ENCODE data around the gene RRP1B.
A peak's percentile ranks its signal among the peaks of the same experiment; 100 is the strongest.
"Not testable (repeated sequence)": the region's sequence is repeated elsewhere in the genome, so short reads cannot be mapped to it uniquely, and the experiment has no call there.

RRP1B gene

DNA sequence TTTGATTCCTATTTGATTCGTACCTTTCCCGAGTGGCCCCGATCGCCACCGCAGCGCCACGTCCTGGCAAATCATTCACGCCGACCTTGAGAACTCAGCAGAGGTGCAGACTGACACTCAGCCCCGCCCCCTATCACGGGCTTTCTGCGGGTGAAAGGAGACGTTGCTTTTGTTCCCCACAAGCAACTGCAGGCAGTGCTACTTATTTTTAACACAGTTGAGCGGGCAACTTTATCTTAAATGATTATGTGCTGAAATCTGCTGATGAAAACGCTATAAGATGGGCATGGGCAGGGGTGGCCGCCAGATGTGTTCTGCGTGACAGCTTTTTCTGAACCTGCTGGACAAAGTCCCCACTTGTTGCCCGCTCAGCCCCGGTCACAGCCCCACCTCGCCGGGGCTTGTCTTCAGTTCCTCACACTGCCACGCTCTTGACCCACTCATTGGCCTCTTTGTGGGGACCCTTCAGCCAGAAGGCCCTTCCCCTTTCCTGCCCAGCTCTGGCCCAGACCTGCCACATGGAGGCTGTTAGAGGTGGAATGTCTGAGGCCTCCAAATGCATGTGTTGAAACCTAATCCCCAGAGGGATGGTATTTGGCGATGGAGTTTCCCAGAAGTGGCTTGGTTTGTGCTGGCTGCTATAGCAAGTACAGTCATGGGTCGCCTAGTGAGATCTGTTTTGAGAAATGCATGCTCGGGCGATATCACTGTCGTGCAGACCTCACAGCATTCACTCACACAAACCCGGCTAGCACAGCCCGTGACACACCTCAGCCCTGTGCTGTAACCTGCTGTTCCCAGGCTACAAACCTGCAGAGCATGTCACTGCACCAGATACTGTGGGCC, 43.9 kb downstream of the RRP1B start:
- DNase-seq = no peak

DNA sequence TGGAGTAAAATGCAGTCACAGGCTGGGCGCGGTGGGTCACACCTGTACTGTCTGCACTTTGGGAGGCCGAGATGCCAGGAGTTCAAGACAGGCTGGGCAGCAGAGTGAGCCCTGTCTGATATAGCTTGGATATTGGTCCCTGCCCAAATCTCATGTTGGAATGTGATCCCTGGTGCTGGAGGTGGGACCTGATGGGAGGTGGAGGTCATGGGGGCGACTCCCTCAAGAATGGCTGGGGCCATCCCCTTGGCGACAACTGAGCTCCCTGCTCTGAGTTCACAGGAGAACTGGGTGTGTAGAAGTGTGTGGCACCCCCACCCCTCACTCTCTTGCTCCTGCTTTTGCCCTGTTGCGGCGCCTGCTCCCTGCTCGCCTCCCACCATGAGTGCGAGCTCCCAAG, 48.1 kb downstream of the RRP1B start:
- DNase-seq = no peak

DNA sequence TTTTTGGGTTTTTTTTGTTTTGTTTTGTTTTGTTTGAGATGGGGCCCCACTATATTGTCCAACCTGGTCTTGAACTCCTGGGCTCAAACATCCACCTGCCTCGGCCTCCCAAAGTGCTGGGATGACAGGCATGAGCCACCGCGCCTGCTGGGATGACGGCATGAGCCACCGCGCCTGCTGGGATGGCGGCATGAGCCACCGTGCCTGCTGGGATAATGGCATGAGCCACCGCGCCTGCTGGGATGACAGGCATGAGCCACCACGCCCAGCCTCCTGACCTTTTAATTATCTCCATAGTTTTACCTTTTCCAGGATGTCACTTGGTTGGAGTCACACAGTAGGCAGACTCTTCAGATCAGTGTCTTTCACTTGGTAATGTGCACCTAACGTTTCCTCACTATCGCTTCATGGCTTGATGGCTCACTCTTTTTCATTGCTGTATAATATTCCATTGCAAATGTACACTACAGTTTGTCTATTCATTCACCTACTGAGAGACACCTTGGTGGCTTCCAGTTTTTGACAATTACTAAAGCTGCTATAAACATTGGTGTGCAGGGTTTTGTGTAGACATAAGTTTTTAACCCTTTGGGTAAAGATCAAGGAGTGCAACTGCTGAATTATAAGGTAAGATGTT, 49.5 kb downstream of the RRP1B start:
- no peak for DNase-seq

DNA sequence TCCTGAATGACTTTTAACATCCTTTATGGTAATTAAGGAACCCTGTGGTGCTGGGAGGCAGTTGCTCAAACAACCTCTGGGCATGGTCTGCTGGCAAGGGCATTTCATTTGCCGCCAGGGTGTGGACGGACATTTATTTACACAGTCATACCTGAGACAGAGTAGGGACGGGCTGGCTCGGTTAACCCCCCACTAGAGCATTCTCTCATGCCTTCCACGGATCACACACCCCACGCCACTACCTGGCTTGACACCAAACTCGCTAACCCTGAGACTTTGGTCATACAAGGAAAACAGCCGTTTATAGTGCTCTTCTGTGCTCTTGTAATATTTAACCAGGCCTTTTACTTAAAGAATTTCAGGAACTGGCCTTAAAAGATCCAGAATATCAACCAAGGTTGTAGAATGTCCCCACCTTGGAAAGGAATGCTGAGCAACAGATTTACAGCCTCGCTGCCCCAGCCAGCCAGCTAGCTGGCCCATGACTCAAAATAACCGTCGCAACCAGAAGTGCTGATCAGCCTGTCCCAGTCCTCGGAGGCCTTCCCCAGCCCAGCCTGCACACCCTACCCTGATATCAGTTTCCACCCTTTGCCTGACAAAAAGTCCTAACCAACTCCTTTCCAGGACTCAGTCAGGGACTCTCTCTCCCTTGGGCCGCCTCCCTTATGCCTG, 53.0 kb downstream of the RRP1B start:
- DNase-seq = no peak

DNA sequence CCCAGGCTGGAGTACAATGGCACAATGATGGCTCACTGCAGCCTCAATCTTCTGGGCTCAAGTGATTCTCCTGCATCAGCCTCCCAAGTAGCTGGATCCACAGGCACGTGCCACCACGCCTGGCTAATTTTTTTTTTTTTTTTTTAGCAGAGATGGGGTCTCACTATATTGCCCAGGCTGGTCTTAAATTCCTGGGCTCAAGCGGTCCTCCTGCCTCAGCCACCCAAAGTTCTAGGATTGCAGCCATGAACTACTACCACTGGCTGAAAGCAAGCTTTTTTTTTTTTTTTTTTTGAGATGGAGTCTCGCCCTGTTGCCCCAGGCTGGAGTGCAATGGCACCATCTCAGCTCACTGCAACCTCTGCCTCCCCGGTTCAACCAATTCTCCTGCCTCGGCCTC, 53.8 kb downstream of the RRP1B start:
- DNase-seq = not testable (repeated sequence)

DNA sequence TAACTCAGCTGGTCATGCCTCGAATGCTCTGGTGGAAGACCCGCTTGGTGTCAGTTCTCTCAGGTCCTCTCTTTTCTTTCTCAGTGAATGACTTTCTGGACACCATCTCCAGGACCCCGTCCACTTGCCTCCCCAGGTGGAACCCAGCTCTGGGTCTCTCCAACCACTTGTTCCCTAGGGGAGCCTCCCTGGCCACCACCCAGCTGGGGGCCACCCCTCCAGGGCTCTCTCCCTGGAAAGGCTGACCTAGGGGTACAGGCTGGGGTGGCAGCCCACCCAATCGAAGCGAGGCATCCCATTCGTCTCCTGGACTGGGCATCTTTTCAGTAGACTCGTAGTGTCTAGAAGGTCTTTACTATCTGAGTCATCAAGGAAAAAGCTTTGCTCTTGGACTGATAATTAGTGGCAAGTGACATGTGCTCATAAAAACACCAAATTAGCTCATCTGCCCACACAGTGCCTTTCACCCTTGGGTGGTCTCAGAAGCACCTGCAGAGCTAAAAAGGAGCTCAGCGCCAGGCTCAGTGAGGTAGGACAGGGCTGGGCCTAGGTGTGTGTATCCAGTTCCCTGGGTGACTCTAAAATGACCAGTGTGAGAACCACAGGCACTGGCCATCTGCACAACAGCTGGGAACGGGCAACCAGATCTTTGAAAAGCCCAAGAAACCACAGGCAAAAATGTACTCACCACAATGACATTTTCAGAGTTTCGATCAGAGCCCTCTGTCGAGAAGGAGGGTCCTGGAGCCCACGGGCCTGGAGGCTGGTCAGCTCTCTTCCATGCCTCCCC, 57.2 kb downstream of the RRP1B start:
- no peak for DNase-seq

DNA sequence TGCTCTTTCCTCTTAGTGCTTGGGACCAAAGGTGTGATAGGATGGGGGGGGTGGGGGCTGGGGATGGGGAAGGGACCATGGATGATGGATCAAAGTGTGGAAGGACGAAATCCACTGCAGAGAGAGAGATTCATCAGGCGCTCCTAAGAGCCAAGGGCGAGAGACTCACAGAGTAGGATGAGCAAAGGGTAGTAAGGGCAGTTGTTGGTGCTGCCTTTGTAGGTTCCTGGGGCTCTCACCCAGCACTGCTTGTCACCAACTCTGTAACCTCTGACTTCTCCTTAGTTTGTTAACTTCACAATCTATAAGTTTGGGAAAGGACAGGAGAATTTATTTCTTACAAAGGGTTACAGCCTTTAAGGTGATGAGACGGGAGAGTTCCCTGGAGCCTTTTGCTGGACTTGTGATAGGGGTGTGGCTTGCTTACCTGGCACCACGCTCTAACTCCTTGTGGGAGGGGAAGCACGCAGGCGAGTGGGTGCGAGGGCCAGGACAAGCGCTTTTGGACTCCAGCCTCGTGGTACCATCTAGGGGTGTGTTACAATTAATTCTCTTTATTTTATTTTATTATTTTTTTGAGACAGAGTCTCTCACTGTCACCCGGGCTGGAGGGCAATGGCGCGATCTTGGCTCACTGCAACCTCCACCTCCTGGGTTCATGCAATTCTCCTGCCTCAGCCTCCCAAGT, 58.0 kb downstream of the RRP1B start:
- no peak for DNase-seq

DNA sequence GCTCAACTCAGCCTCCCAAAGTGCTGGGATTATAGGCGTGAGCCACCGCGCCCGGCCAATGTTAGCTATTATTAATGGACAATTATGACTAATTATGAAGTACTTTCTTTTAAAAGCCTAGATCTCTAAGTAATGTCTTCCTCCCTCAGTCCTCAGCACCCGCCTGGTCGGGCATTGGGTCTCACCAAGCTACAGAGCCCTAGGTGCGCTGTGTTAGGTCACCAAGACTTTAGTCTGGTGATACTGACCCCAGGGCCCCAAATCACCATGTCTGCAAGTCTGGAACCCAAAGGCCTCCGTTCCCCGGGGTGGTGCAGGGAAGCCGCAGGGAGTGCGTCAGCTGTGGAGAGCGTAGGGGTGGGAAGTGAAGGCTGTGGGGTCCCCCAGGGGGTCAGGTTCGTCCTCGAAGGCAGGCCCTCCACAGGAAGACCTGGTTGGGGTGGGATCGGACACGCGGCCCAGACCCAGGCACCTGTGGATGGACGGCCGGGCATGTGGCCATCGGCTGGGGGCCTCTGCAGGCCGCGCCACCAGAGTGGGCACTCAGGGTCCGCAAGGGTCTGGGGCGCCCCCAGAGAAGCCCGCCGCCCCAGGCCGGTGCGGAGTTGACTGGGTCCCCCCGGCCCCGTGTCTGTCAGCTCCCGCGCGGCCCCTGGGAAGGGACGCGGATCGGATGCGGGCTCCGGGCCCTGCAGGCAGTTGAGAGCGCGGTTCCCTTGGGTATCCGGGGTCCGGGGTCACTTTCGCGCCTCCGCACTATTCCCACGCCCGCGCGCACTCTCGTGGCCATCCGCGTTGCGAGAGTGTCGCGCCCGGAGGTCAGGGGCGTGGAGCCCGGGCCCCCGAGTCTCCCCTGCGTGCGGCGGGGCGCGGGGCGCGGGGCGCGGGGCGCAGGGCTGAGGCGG, 58.9 kb downstream of the RRP1B start:
- DNase-seq = no peak

DNA sequence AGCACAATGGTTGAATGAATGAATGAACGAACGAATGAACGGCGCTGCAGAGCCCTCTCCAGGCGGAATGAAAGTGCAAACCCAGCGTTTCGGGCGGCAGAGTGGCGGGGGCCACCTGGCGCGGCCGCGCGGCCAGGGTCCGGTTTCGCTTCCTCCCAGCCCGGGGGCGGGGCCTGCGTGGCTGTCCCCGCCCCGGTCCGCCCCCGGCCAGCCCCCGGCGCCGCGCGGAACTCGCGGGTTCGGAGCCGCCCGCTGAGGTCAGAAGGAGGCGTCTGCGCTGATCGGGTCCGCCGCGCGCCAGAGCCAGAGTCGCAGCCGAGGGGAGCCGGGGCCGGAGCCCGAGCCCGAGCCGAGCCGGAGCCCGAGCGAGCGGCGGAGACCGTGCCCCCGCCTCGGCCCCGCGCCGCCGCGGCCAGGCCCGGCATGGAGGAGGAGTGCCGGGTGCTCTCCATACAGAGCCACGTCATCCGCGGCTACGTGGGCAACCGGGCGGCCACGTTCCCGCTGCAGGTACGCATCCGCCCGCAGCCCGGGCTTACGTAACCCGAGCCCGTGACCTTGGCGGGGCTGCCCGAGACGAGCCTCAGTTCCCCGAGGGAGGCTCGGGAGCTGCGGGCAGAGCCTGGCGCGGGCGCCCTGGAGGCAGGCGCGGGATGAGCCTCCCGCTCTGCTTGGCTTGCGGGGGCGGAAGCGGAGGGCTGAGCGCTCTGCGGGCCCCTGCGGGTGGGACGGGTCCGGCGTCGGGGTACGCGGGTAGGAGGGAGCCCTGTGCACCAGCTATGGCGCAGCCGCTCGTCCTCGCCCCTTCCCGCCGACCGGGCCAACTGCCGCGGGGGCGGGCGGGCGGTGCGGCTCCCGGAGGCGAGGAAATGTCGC, 59.8 kb downstream of the RRP1B start, which contains the start of gene PDXK:
TSS of gene PDXK (plus strand) at position 258 of the 876 bp plus-strand sequence. CDS start at position 424, 166 bp downstream.
- peak; percentile 64 for DNase-seq

DNA sequence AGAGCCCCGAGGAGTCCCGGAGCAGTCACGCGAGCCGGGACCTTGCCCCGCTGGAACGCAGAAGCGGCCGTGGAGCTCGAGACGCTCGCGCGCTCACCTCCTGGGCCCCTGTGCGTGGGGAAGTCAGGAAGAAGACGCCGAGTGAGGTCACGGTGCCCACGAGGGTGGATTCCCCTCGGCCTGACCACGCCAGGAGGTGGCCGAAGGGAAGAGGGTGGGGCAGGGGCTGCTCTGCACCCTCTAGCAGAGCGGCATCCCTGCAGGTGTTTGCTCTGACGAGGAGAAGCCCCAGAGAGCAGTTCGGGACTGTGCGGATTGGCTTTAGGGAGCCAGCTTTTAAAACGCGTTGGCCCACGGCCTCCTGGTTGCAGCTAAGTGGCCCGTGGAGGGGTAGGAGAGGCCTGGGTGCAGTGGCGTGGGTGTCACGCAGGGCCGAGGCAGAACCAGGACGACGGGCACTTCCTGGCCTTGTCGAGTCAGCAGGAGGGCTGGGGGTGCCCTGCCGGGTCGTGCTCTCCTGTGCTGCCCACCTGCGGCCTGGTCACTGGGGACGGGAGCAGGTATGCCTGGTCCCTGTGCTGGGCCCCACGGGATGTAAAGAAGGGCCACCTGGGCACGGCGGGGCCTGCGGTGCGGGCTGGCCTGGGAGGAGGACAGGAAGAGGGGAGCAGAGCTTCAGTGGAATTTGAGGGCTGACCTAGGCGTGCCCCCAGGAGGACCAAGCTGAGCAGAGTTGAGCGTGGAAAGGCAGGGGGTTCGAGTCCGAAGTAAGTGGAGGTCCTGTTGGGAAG, 60.6 kb downstream of the RRP1B start:
- DNase-seq = no peak

DNA sequence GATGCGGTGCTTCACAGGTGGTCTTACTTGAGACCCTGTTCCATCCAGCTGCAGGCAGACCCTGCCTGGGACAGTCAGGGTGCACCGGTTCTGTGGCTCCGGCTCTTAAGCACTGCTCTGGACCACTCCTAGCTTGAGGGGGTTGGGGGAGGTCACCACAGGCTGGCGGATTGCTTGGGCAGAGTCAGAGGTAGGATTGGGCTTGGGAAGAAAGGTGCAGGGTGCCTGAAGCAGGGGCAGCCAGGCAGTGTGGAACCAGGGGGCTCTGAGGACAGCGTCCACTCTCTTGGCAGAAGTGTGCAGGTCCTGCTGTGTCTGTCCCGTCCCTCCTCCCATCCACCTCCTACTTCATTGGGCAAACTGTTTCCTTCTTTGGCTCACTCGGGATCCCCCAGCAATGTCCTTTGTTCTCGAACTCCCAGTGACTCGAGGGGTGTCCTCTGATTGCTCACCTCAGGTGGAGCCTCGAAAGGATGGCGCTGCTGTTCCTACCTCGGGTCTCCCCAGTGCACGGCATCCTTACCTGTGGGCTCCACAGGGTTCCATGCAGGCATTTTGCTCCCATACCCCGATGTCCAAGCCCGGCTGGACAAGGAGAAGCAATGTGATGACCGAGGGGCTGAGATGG, 61.3 kb downstream of the RRP1B start:
- DNase-seq = no peak

DNA sequence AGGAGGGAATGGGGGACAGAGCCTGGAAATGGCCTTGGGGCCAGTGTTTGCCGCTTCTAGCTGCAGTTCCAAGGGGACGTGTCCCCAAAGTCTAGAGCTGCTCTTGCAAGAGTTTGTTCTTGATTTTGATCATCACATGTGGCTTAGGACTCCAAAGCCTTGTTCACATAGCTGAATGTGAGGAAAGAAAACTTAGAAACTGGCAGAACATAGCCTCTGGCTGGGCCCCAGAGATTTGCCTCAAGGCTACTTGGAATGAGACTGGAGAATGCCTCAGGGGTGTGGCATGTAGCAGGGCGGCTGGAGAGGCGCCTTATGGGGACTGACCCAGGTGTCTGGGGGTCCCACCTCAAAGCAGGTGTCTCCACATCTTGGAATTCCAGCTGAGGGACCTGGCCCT, 61.8 kb downstream of the RRP1B start:
- no peak for DNase-seq

DNA sequence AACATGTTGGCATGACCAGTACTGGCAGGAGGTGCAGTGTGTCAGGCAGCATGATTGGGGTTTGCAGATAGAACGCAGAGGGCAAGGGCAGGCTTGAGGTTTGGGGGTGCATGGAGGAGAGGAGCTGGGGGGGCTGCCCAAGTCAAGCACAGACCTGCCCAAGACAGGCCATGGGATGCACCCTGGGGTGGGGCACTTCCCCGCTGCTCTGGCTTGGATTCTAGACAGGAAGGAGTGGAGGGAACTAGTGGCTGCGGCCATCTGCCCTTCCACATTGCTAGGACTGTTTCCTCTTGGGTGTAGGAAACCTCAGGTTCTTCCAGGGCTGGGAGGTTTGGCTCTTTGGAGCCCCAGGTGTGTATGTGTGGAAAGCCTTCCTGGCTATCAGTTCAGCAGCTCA, 62.6 kb downstream of the RRP1B start:
- DNase-seq = no peak

DNA sequence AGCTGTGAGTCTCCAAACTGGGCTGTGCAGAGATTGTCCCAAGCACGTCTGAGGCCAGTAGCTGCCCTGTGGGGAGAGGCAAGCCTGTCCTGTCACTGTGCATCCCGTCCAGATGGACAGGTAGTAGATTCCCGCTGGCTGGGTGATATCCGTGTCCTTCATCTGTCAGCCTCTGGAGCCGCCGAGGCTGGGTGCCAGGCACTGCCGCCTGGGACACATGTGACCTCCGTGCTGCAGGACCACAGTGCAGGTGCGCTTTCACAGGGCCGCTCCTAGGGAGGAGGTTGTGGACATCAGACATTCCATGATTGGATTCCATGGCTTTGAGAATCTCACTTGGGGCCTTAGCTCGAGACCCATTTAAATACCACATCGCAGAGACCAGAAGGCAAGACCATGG, 64.3 kb downstream of the RRP1B start:
- DNase-seq = no peak

DNA sequence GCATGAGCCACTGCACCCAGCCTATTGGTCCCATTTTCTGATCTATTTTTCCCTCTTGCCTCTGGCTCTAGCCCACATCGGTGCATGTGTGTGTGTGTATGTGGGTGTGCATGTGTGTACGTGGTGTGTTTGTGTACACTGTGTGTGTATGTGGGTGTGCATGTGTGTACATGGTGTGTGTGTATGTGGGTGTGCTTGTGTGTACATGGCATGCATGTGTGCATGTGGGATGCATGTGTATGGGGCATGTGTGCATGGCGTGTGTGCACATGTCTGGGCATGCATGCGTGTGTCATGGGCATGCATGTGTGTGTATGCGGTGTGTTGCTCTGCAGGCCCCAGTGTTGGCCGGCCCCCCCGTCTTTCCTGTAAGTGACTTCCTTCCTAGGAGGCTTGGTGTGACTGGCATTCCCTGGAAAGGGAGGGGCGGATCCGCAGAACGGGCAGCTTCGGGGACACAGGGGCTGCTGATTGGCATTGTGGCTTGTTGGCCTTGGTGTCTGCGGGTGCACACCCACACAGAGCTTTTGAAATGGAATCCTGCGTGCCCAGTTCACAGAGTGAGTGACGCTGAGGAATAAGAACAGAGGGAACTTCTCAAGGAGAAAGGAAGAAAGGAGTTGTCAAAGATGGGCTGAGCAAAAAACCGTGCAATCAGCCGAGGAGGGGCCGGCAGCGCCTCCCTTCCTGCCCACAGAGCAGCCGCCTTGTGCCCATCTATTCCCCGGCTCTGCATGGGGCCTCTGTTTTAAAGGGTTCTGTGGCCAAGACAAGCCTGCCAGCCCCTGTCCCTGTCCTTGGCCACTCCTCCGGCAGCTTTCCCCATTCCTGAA, 67.5 kb downstream of the RRP1B start:
- DNase-seq = no peak

DNA sequence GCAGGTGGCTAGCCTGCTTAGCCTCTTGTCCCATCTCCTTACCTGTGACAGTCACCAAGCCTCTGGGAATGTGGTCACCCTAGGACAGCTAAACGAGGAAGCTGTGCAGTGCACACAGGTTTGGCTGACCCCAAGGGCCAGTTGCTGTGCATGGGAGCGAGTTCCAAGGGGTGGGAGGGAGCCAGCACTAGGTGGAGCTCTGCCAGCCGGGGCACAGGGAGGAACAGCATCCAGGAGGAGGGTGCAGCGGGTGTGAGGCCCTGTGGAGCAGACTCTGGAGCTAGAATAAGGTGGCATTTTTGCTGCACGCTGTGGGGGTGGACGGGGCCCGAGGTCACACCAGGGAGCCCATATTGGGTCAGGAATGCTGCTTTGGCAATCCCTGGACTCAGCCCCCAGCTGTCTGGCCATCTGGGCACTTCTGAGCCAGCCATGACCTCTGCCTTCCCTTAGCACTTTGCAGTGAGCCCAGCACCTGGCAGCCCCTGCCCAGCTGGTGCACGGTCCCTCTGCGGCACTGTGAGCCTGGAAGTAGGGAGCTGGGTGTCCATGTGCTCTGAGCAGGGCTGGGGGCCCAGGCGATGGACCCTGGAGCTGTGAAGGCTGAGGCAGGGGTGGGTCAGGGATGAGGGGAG, 68.3 kb downstream of the RRP1B start:
- DNase-seq = no peak

DNA sequence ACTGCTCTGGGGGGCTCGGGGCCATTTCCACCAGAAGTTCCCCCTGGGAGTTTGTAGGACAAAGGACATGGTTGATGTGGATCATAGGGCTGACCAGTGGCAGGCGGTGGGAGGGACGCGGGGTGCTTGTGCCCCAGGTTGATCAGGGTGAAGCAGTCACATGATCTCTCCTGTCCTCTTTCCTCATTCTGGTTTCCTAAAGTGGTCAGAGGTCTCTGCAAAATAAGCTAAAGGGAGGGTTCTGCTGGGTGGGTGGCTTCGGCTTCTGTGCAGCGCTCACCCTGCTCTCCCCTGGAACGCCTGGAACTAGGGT, 68.8 kb downstream of the RRP1B start:
- no peak for DNase-seq
